T-helper 2 cell treated with Interferon-gamma antibody and Interleukin-4, amounts not matched to agents 5 μg/mL and 100 μg/mL, for 36 hours (primary cell): Measurements from ENCODE around the gene TIMM10B.
A peak's percentile ranks its signal among the peaks of the same experiment; 100 is the strongest.

Experiments
- DNase-seq: peaks from one replicate; pipeline ENCODE4 v3.0.0; 2021; ENCODE audit warnings: low spot score
- H3K27ac Mint-ChIP-seq: one replicate; pipeline ENCODE4 v1.8.0; 2021; ENCODE audit warnings: mild to moderate bottlenecking, mixed read lengths
- H3K27me3 Mint-ChIP-seq: one replicate; pipeline ENCODE4 v1.8.0; 2021; ENCODE audit warnings: low read depth, mixed read lengths
- H3K36me3 Mint-ChIP-seq: one replicate; pipeline ENCODE4 v1.8.0; 2021; ENCODE audit warnings: low read depth, mixed read lengths
- H3K4me1 Mint-ChIP-seq: one replicate; pipeline ENCODE4 v1.8.0; 2021; ENCODE audit warnings: low read depth, mixed read lengths
- H3K4me3 Mint-ChIP-seq: one replicate; pipeline ENCODE4 v1.8.0; 2022; ENCODE audit warnings: mild to moderate bottlenecking, moderate library complexity, mixed read lengths
- H3K9me3 Mint-ChIP-seq: one replicate; pipeline ENCODE4 v1.8.0; 2021; ENCODE audit warnings: mixed read lengths

TIMM10B gene

GRCh38 chr11:6456361-6457073, 24.8 kb upstream of the TIMM10B start:
- Mint-ChIP-seq H3K27me3 (no peaks in the 10 kb centered on the region), H3K36me3 (no peaks in the 10 kb centered on the region), H3K4me1 (no peaks in the 10 kb centered on the region), H3K4me3 (no peak overlapping the region), H3K27ac (no peak overlapping the region), H3K9me3 (no peaks in the 10 kb centered on the region)
- no peak for DNase-seq

- Mint-ChIP-seq H3K27me3 (no peaks in the 10 kb centered on the region), H3K4me1 (no peaks in the 10 kb centered on the region), H3K9me3 (no peaks in the 10 kb centered on the region), H3K36me3 (no peaks in the 10 kb centered on the region), H3K27ac (no peak overlapping the region), H3K4me3 (no peak overlapping the region)
- no peak for DNase-seq
Measured at GRCh38 chr11:6457581-6458320, 23.6 kb upstream of the TIMM10B start.

GRCh38 chr11:6458352-6459098, 22.8 kb upstream of the TIMM10B start:
- H3K4me3 Mint-ChIP-seq: no peak overlapping the region
- no peak for DNase-seq
- no peaks in the 10 kb centered on the region for H3K4me1 Mint-ChIP-seq
- no peaks in the 10 kb centered on the region for H3K9me3 Mint-ChIP-seq
- no peak overlapping the region for H3K27ac Mint-ChIP-seq
- no peaks in the 10 kb centered on the region for H3K36me3 Mint-ChIP-seq
- H3K27me3 Mint-ChIP-seq: no peaks in the 10 kb centered on the region

GRCh38 chr11:6459099-6459450, 22.2 kb upstream of the TIMM10B start:
- DNase-seq: no peak
- Mint-ChIP-seq H3K36me3 (no peaks in the 10 kb centered on the region), H3K27me3 (no peaks in the 10 kb centered on the region), H3K4me3 (no peak overlapping the region), H3K27ac (no peak overlapping the region), H3K4me1 (no peaks in the 10 kb centered on the region), H3K9me3 (no peaks in the 10 kb centered on the region)

- H3K36me3 Mint-ChIP-seq: no peaks in the 10 kb centered on the region
- DNase-seq: no peak
Measured at GRCh38 chr11:6468712-6469495, 12.4 kb upstream of the TIMM10B start.

GRCh38 chr11:6469599-6469998, 11.7 kb upstream of the TIMM10B start:
- Mint-ChIP-seq H3K4me1 (peaks cover 6% of the 10 kb centered on the region), H3K27ac (no peak overlapping the region), H3K36me3 (no peaks in the 10 kb centered on the region), H3K4me3 (no peak overlapping the region), H3K27me3 (peaks cover 2% of the 10 kb centered on the region), H3K9me3 (no peaks in the 10 kb centered on the region)
- DNase-seq: no peak

More at GRCh38 chr11:6468712-6469495, 12.4 kb upstream of the TIMM10B start:
- no peak overlapping the region for H3K27ac Mint-ChIP-seq
- H3K27me3 Mint-ChIP-seq: peaks cover 2% of the 10 kb centered on the region
- H3K4me3 Mint-ChIP-seq: no peak overlapping the region
- H3K4me1 Mint-ChIP-seq: peaks cover 3% of the 10 kb centered on the region
- H3K9me3 Mint-ChIP-seq: no peaks in the 10 kb centered on the region

- peaks cover 6% of the 10 kb centered on the region for H3K36me3 Mint-ChIP-seq
- H3K4me1 Mint-ChIP-seq: peaks cover 6% of the 10 kb centered on the region
- H3K27ac Mint-ChIP-seq: no peak overlapping the region
- no peaks in the 10 kb centered on the region for H3K9me3 Mint-ChIP-seq
- peak overlapping the region; percentile 55 for H3K4me3 Mint-ChIP-seq
- DNase-seq: no peak
- H3K27me3 Mint-ChIP-seq: peaks cover 2% of the 10 kb centered on the region
Measured at GRCh38 chr11:6472934-6473333, 8.4 kb upstream of the TIMM10B start.

GRCh38 chr11:6473451-6474412, 7.6 kb upstream of the TIMM10B start, which contains the start of gene TRIM3:
TSS of gene TRIM3 (minus strand) at chr11:6473941. CDS start at chr11:6465695, 8,246 bp downstream.
- Mint-ChIP-seq H3K4me1 (peaks cover 6% of the 10 kb centered on the region), H3K4me3 (peak within 1 kb of the TSS; percentile 85), H3K27me3 (peaks cover 2% of the 10 kb centered on the region), H3K36me3 (peaks cover 8% of the 10 kb centered on the region), H3K9me3 (no peaks in the 10 kb centered on the region), H3K27ac (peak within 1 kb of the TSS; percentile 51)
- DNase-seq: peak; percentile 55

GRCh38 chr11:6474413-6474792, 6.9 kb upstream of the TIMM10B start:
- no peak overlapping the region for H3K27ac Mint-ChIP-seq

GRCh38 chr11:6474806-6475500, 6.3 kb upstream of the TIMM10B start:
- Mint-ChIP-seq H3K4me1 (peaks cover 13% of the 10 kb centered on the region), H3K9me3 (no peaks in the 10 kb centered on the region), H3K36me3 (peaks cover 9% of the 10 kb centered on the region), H3K27ac (peak overlapping the region; percentile 14), H3K27me3 (peaks cover 2% of the 10 kb centered on the region), H3K4me3 (no peak overlapping the region)
- DNase-seq: no peak

More at GRCh38 chr11:6474413-6474792, 6.9 kb upstream of the TIMM10B start:
- Mint-ChIP-seq H3K9me3 (no peaks in the 10 kb centered on the region), H3K4me3 (peak overlapping the region; percentile 75), H3K36me3 (peaks cover 9% of the 10 kb centered on the region), H3K4me1 (peaks cover 8% of the 10 kb centered on the region), H3K27me3 (peaks cover 2% of the 10 kb centered on the region)
- no peak for DNase-seq

GRCh38 chr11:6475936-6476335, 5.4 kb upstream of the TIMM10B start:
- peaks cover 2% of the 10 kb centered on the region for H3K27me3 Mint-ChIP-seq
- H3K4me1 Mint-ChIP-seq: peaks cover 23% of the 10 kb centered on the region
- no peak overlapping the region for H3K27ac Mint-ChIP-seq
- H3K36me3 Mint-ChIP-seq: peaks cover 9% of the 10 kb centered on the region
- no peak overlapping the region for H3K4me3 Mint-ChIP-seq
- DNase-seq: no peak
- no peaks in the 10 kb centered on the region for H3K9me3 Mint-ChIP-seq

GRCh38 chr11:6476571-6476970, 4.7 kb upstream of the TIMM10B start:
- no peak for DNase-seq
- no peak overlapping the region for H3K27ac Mint-ChIP-seq
- no peaks in the 10 kb centered on the region for H3K9me3 Mint-ChIP-seq
- peaks cover 13% of the 10 kb centered on the region for H3K36me3 Mint-ChIP-seq
- peaks cover 1% of the 10 kb centered on the region for H3K27me3 Mint-ChIP-seq
- H3K4me1 Mint-ChIP-seq: peaks cover 23% of the 10 kb centered on the region
- H3K4me3 Mint-ChIP-seq: no peak overlapping the region
